Measurements from ENCODE around the gene PHLDA2.

The PHLDA2 gene

GRCh38 chr11:2929950-2930703 lies 907 bp upstream of the PHLDA2 start:
- DNase-seq, result peak; percentile 74

- peak; percentile 78 for DNase-seq
Observed at GRCh38 chr11:2929531-2929949, 320 bp upstream of the PHLDA2 start.

GRCh38 chr11:2927851-2928604 lies 1.2 kb downstream of the PHLDA2 start:
- no peak for DNase-seq

GRCh38 chr11:2927121-2927800 lies 2.0 kb downstream of the PHLDA2 start:
- DNase-seq, result no peak

GRCh38 chr11:2926611-2927051 lies 2.6 kb downstream of the PHLDA2 start:
- no peak for DNase-seq

- DNase-seq, result no peak
Observed at GRCh38 chr11:2924821-2925675, 4.2 kb downstream of the PHLDA2 start.

- no peak for DNase-seq
Observed at GRCh38 chr11:2924381-2924780, 4.8 kb downstream of the PHLDA2 start.

GRCh38 chr11:2923446-2924375 lies 5.5 kb downstream of the PHLDA2 start:
- no peak for DNase-seq

- DNase-seq, result no peak
Observed at GRCh38 chr11:2922655-2923054, 6.6 kb downstream of the PHLDA2 start.

- DNase-seq, result no peak
Observed at GRCh38 chr11:2921742-2922493, 7.3 kb downstream of the PHLDA2 start.

- no peak for DNase-seq
Observed at GRCh38 chr11:2921261-2921660, 8.0 kb downstream of the PHLDA2 start.

GRCh38 chr11:2920343-2920742 lies 8.9 kb downstream of the PHLDA2 start:
- DNase-seq, result no peak

GRCh38 chr11:2919837-2920236 lies 9.4 kb downstream of the PHLDA2 start:
- no peak for DNase-seq

- no peak for DNase-seq
Observed at GRCh38 chr11:2919188-2919587, 10.0 kb downstream of the PHLDA2 start.

GRCh38 chr11:2917842-2918490 lies 11.3 kb downstream of the PHLDA2 start:
- no peak for DNase-seq

GRCh38 chr11:2916892-2917645 lies 12.2 kb downstream of the PHLDA2 start:
- DNase-seq, result no peak

- DNase-seq, result no peak
Observed at GRCh38 chr11:2916114-2916891, 12.9 kb downstream of the PHLDA2 start.

GRCh38 chr11:2915473-2915872 lies 13.7 kb downstream of the PHLDA2 start:
- DNase-seq, result no peak
